ENCODE results near the gene MEI1.

The MEI1 gene

GRCh38 chr22:41746567-41747400, 47.5 kb downstream of the MEI1 start:
- DNase-seq, result peak; percentile 59

- DNase-seq, result no peak
Observed at GRCh38 chr22:41752011-41752970, 53.0 kb downstream of the MEI1 start.

- no peak for DNase-seq
Observed at GRCh38 chr22:41753984-41754383, 54.7 kb downstream of the MEI1 start.

DNA sequence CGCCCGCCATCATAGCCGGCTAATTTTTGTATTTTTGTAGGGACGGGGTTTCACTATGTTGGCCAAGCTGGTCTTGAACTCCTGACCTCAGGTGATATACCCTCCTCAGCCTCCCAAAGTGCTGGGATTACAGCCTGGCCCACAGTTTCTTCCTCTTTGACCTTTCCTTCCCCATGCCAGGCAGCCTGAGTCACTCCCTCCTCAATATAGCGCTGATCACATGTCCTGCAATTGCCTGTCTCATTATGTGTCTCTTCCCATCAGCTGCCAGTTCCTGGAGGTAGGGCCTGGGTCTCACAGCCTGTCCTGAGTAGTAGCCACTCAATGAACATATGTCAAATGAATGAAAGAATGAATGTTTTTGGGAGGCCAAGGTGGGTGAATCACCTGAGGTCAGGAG, 58.2 kb downstream of the MEI1 start:
- DNase-seq, result no peak

GRCh38 chr22:41758231-41758630, 58.9 kb downstream of the MEI1 start:
- no peak for DNase-seq

DNA sequence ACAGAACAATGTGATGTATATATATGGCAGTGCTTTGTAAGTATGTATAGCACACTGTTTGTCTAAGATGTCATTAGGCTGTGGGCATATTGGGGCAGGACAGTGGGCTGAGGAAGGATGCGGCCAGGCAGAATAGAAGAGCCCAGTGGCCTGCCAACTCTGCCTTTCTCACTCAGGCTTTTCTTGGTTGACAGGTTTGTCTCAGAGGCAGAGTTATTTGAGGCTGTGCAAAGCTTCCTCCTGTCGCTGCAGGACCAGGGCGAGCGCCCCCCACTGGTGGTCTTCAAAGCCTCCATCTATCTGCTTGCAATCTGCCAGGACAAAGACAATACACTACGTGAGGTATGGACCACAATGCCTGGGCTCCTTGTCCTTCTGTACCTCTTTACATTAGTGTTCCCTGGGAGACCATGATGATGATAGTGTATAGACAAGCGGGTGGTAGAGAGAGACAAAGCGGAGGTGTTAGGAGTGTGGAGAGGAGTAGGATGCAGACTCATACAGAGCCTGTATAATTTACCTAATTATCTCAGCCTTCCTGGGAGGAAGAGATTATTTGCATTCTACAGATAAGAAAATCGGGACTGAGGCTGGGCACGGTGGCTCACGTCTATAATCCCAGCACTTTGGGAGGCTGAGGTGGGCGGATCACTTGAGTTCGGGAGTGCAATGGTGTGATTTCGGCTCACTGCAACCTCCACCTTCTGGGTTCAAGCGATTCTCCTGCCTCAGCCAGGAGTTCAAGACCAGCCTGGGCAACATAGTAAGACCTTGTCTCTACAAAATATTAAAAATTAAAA, 63.9 kb downstream of the MEI1 start:
- DNase-seq, result peak; percentile 29

DNA sequence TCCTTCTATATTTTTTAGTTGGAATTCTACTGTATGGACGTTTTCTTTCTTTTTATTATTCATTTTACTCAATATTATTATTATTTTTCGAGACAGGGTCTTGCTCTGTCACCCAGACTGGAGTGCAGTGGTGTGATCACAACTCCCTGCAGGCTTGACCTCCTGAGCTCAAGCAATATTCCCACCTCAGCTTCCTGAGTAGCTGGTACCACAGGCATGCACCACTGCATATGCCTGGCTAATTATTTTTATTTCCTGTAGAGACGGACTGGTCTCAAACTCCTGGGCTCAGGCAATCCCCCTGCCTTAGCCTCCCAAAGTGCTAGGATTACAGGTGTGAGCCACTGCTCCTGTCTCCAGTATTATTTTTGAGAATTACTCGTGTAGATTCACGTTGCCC, 67.2 kb downstream of the MEI1 start:
- DNase-seq, result no peak

DNA sequence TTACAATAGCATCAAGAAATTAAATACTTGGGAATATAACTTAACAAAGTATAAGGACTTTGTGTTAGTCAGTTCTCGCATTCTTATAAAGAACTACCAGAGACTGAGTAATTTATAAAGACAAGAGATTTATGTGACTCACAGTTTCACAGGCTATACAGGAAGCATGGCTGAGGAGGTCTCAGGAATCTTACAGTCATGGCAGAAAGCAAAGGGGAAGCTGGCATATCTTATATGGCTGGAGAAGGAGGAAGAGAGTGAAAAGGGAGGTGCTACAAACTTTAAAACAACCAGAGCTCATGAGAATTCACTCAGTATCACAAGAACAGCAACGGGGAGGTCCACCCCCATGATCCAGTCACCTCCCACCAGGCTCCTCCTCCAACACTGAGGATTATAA, 69.1 kb downstream of the MEI1 start:
- DNase-seq, result no peak

DNA sequence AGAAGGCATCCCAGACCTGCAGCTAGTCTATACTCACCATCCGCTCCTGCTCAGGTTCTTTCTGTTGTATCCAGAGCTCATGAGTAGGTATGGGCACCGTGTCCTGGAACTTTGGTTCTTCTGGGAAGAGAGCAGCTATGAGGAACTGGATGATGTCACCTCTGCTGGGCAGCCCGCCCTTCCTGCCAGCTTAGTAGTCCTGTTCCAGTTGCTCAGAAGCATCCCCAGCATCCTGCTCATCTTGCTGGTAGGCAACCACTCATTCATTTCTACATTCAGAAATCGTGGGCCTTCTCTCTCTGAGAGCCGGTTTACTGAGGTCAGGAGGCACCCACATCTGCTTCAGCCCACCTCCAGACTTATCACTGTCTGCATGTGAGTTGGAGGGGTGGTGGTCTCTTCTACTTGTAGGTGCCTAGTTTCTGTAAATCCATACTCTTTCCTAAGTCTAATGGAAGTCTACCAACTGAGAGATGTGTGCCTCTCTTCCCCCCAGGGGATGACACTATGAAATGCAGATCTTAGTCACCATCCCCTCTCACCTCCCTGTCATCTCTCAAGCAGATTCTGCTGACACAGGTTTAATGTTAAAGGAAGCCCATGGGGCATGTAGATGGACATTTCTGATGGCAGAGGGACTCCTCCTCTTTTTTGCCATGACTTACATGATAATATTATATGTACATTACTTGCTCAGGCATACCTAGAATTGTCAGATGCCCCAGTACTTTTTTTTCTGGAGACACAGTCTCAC, 71.6 kb downstream of the MEI1 start:
- no peak for DNase-seq

- DNase-seq, result no peak
Observed at GRCh38 chr22:41772198-41772597, 72.9 kb downstream of the MEI1 start.

GRCh38 chr22:41772645-41773044, 73.3 kb downstream of the MEI1 start:
- no peak for DNase-seq

DNA sequence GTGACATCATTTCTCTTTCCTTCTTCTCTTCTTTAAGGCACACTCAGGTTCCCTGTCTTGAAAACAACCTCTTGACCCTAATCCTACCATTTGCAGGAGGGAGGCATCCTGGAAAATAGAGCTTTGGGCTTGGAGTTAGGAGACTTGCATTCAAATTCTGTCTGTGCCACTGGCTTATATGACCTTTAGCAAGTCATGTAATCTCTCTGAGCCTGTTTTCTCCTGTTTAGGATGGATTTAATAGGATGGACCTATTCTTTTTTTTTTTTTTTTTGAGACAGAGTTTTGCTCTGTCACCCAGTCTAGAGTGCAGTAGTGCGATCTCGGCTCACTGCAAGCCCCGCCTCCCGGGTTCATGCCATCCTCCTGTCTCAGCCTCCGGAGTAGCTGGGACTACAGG, 76.0 kb downstream of the MEI1 start:
- no peak for DNase-seq

DNA sequence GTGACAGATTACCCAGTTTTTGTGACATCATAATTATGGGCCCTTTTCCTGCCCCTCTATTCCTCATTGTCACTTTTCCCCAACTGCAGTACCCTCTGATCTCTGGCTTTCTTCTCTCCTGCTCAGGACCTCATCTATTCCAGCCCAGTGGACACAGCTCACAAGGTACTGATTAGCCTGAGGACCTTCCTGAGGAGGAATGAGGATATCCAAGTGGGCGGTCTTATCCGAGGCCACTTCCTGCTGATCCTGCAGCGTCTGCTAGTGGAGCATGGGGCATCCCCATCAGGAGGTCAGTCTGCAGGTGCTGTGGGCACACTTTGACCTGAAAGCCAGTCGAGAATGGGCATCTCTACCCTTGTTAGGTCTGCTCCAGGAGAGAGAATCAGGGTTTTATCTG, 76.7 kb downstream of the MEI1 start:
- no peak for DNase-seq

- no peak for DNase-seq
Observed at GRCh38 chr22:41776381-41776780, 77.1 kb downstream of the MEI1 start.

DNA sequence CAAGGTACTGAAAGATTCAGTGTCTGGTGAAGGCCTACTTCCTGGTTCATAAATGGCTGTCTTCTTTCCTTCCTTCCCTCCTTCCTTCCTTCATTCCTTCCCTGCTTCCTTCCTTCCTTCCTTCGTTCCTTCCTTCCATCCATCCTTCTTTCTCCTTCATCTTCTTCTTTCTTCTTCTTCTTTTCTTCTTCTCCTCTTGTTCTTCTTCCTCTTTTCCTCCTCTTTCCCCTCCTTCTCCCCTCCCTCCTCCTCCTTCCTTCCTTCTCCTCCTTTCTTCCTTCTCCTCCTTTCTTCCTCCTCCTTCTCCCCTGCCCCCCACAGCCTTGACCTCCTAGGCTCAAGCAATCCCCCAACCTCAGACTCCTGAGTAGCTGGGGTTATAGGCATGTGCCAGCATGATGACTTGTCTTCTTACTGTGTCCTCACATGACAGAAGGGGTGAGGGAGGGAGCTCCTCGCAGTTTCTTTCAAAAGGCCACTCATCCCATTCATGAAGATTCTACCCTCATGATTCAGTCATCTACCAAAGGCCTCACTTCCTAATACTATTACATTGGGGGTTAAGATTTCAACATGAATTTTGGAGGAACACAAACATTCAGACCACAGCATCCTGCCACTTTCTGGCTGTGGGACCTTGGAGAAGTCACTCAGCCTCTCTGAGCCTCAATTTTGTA, 78.6 kb downstream of the MEI1 start:
- DNase-seq, result no peak

GRCh38 chr22:41779929-41780505, 80.7 kb downstream of the MEI1 start:
- no peak for DNase-seq

DNA sequence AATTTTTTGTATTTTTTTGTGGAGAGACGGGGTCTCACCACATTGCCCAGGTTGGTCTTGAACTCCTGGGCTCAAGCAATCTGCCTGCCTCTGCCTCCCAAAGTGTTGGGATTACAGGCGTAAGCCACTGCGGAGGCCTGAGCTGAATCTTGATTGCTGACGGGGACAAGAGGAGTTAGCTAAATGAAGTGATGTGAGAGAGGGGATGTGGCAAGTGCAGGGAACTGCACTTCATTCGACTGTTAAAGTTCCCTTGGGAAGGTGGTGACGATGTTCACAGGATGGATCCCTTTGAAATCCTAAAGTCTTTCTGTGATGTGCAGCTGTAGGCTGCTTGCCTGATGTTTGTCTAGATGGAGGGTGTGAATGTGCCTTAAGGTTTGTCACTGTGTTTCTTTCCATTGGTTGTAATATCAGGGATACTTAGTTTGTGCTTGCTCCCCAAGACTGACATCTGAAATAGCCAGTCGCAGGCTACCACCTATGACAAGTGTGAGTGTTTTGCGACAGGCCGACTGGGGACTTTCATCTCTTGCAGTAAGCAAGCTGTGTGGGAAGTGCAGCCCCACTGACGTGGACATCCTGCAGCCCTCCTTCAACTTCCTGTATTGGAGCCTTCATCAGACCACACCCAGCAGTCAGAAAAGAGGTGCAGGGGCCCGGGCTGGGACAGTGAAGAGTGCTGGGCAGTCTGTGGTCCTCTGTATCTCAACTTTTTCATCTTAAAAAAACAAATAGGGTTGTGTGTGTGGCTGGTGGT, 81.6 kb downstream of the MEI1 start:
- DNase-seq, result no peak

GRCh38 chr22:41781507-41781906, 82.2 kb downstream of the MEI1 start:
- no peak for DNase-seq

GRCh38 chr22:41782316-41782715, 83.0 kb downstream of the MEI1 start:
- no peak for DNase-seq

- no peak for DNase-seq
Observed at GRCh38 chr22:41782751-41783150, 83.4 kb downstream of the MEI1 start.

DNA sequence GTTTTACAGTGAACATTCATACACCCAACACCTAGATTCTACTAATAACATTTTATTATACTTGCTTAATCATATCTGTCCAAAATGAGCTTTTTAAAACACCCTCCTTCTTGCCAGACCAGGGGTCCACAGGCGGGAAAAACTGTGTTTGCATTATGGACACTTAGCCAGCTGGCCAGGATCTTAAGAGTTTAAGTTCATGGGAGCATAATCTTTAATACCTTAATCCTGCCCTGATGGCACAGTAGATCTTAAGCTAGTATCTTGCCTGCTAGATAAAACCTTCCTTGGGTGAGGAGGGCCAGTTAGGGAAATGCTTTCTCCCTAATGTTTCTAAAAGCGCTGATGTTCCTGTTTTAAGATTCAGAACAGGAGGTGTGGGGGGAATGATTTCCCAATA, 88.0 kb downstream of the MEI1 start:
- no peak for DNase-seq
